K562 (cell line): Measurements from ENCODE around the gene GLYAT. TPM values are rescaled to one million over a fixed set of nuclear protein-coding genes. Genes with fewer than 3 reads are reported as not detected.

Experiments
- ATAC-seq: fragments of 200-7000 bp; cut with Tn5 transposase; 3 replicates; pipeline ENCODE4 v1.9.1; 2020; ENCODE audit warnings: moderate library complexity
- BruUV-seq: library from RNA; stranded (reverse); fragments of 400-500 nt; replicated peaks from 2 replicates; lab custom pipeline; 2021; lab: Mats Ljungman, UMichigan
- CTCF ChIA-PET: fragments of 300-600 bp; formaldehyde crosslinking; extraction: SDS; loops from one replicate; lab custom pipeline; 2021; ENCODE audit warnings: low intra/inter-chr PET ratio; lab: Yijun Ruan, JAX
- POLR2A ChIA-PET: fragments of 300-600, 350-650 bp; sonication (Branson Sonifier 250); formaldehyde crosslinking; extraction: SDS; loops from one replicate; lab custom pipeline; 2021; ENCODE audit warnings: antibody characterized with exemption, inconsistent platforms; lab: Yijun Ruan, JAX
- DNase-seq, 4 experiments: peaks; one replicate each; pipeline versions ENCODE4 v3.0.0 to v3.0.0-alpha.2; 2011 to 2018; ENCODE audit warnings: low spot score in 3 of 4, mixed read lengths in 3 of 4; ENCODE audit errors: extremely low read depth in 1 of 4
- FAIRE-seq: peaks from 2 replicates; lab custom pipeline; 2011; peaks lifted over from hg19 to GRCh38; lab: Jason Lieb, UNC
- H2AFZ ChIP-seq: 2 replicates; pipeline ENCODE4 v1.6.0; 2011; ENCODE audit warnings: low read depth, low read length, control low read depth, inconsistent platforms
- H3K27ac ChIP-seq: fragments of 200-600 bp; 3 replicates; pipeline ENCODE4 v1.8.0; 2011; ENCODE audit warnings: low read depth, mild to moderate bottlenecking, control low read depth, inconsistent platforms, low read length, moderate library complexity, mixed read lengths; ENCODE audit errors: extremely low read depth
- H3K27me3 ChIP-seq, 2 experiments: fragments of 300-600 bp in 1 of 2; 2 replicates in 1 of 2; 3 replicates in 1 of 2; pipeline versions ENCODE4 v1.6.0 to v1.8.0; 2011; ENCODE audit warnings: inconsistent platforms in 2 of 2, low read length in 2 of 2, mild to moderate bottlenecking in 1 of 2, mixed read lengths in 1 of 2, moderate library complexity in 1 of 2; ENCODE audit not compliant: control insufficient read depth in 2 of 2, insufficient read depth in 2 of 2
- H3K36me3 ChIP-seq: fragments of 300-600 bp; 3 replicates; pipeline ENCODE4 v1.8.0; 2011; ENCODE audit warnings: mild to moderate bottlenecking, low read length, inconsistent platforms; ENCODE audit not compliant: control insufficient read depth, insufficient read depth
- H3K4me1 ChIP-seq, 2 experiments: fragments of 200-600 bp in 1 of 2; replicated peaks in 1 of 2; 2 replicates in 1 of 2; 3 replicates in 1 of 2; pipeline versions ENCODE4 v1.5.1 to v1.8.0; 2011; ENCODE audit warnings: inconsistent platforms in 2 of 2, low read length in 2 of 2, mild to moderate bottlenecking in 1 of 2, mixed read lengths in 1 of 2, moderate library complexity in 1 of 2; ENCODE audit not compliant: control insufficient read depth in 2 of 2, insufficient read depth in 2 of 2
- H3K4me2 ChIP-seq: 2 replicates; pipeline ENCODE4 v1.6.1; 2011; ENCODE audit warnings: low read length, control low read depth, inconsistent platforms, mixed read lengths; ENCODE audit not compliant: insufficient read depth
- H3K4me3 ChIP-seq: fragments of 200-600 bp; sonication (generic), shearing (Covaris generic); 2 replicates; pipeline ENCODE4 v1.5.1; 2016; ENCODE audit warnings: control low read depth, inconsistent platforms
- H3K79me2 ChIP-seq: fragments of 200-600 bp; 3 replicates; pipeline ENCODE4 v1.8.0; 2011; ENCODE audit warnings: low read length, inconsistent platforms; ENCODE audit not compliant: control insufficient read depth, insufficient read depth
- H3K9ac ChIP-seq, 2 experiments: 2 replicates each; pipeline versions ENCODE4 v1.6.0 to v1.6.1; 2011; ENCODE audit warnings: low read depth in 2 of 2, low read length in 2 of 2, control low read depth in 1 of 2, inconsistent platforms in 1 of 2, mild to moderate bottlenecking in 1 of 2, mixed read lengths in 1 of 2; ENCODE audit not compliant: insufficient read depth in 1 of 2
- H3K9me1 ChIP-seq: one replicate; pipeline ENCODE4 v1.6.0; 2011; ENCODE audit warnings: inconsistent platforms, mild to moderate bottlenecking, low read length, moderate library complexity; ENCODE audit not compliant: control insufficient read depth, insufficient read depth
- H3K9me3 ChIP-seq: replicated peaks from 2 replicates; pipeline ENCODE4 v1.5.1; 2011; ENCODE audit warnings: low read depth, low read length, inconsistent platforms; ENCODE audit not compliant: control insufficient read depth, insufficient read depth
- H4K20me1 ChIP-seq: replicated peaks from 2 replicates; pipeline ENCODE4 v1.6.1; 2011; ENCODE audit warnings: low read length, inconsistent platforms, mixed read lengths; ENCODE audit not compliant: control insufficient read depth, insufficient read depth
- CC2D1A ChIP-seq: fragments of 450-650 bp; IDR thresholded peaks from 2 replicates; pipeline ENCODE4 v1.6.1; 2017; ENCODE audit warnings: mild to moderate bottlenecking
- DACH1 ChIP-seq: fragments of 450-650 bp; IDR thresholded peaks from 2 replicates; pipeline ENCODE4 v1.6.1; 2018; ENCODE audit not compliant: partially characterized antibody
- EP300 ChIP-seq: IDR thresholded peaks from 2 replicates; pipeline ENCODE4 v1.6.1; 2012; ENCODE audit warnings: low read length, improper control_type of control experiment
- GATA2 ChIP-seq: sonication (generic); formaldehyde crosslinking; IDR thresholded peaks from 2 replicates; pipeline ENCODE4 v1.4.0; 2020; ENCODE audit warnings: mild to moderate bottlenecking, missing genetic modification reagents
- GATAD2B ChIP-seq: fragments of 450-650 bp; IDR thresholded peaks from 2 replicates; pipeline ENCODE4 v1.6.1; 2017; ENCODE audit warnings: mild to moderate bottlenecking, borderline replicate concordance
- MTA1 ChIP-seq: fragments of 450-650 bp; IDR thresholded peaks from 2 replicates; pipeline ENCODE4 v1.6.1; 2017; ENCODE audit warnings: borderline replicate concordance
- NR4A1 ChIP-seq, 2 experiments: fragments of 250-450 bp in 1 of 2; fragments of 450-650 bp in 1 of 2; sonication (Bioruptor Pico) in 1 of 2; IDR thresholded peaks; 2 replicates each; pipeline versions ENCODE4 v1.4.0 to v1.6.1; 2016 to 2020; ENCODE audit warnings: mild to moderate bottlenecking in 2 of 2, missing compliant biosample characterization in 1 of 2, missing genetic modification characterization in 1 of 2, moderate library complexity in 1 of 2
- POLR3G ChIP-seq: IDR thresholded peaks from 2 replicates; pipeline ENCODE4 v1.6.1; 2011; ENCODE audit not compliant: insufficient read length, insufficient replicate concordance; ENCODE audit errors: extremely low read depth
- TRIM24 ChIP-seq, 2 experiments: fragments of 450-650 bp; IDR thresholded peaks; 2 replicates each; pipeline ENCODE4 v1.6.1; 2016
- ZBTB2 ChIP-seq: fragments of 450-650 bp; IDR thresholded peaks from 2 replicates; pipeline ENCODE4 v1.6.1; 2016; ENCODE audit warnings: antibody characterized with exemption
- ZNF551 ChIP-seq: fragments of 250-450 bp; sonication (Bioruptor Pico); IDR thresholded peaks from 2 replicates; pipeline ENCODE4 v1.5.0; 2021; ENCODE audit warnings: mild to moderate bottlenecking, moderate library complexity
- WGBS: fragments of 100-300 bp; shearing (Covaris generic); methylation state at CpG from one replicate; pipeline ENCODE4 v1.1.6; 2016; ENCODE audit warnings: low coverage, mixed read lengths; ENCODE audit not compliant: insufficient coverage; ENCODE audit errors: missing lambda C conversion rate; 5-methylcytosine and 5-hydroxymethylcytosine counted together
- in situ Hi-C: fragments of 300-500 bp; cut with MboI; formaldehyde crosslinking; loops from 4 replicates; pipeline ENCODE4 v1.15.0; 2018; ENCODE audit warnings: inconsistent platforms, mixed read lengths
- intact Hi-C: fragments of 100-400 bp; cut with micrococcal nuclease; formaldehyde crosslinking; loops from 2 replicates; pipeline ENCODE4 v1.14.2; 2022
- polyA plus RNA-seq, 8 experiments: library from polyadenylated mRNA; depleted of rRNA in 4 of 8; stranded (reverse) in 5 of 8; unstranded in 3 of 8; fragments of >200 nt; fragmentation: Nextera tagmentation in 2 of 8; fragmentation: Illumina TruSeq in 1 of 8; extraction: Ambion mirVana in 2 of 8; extraction: Trizol in 1 of 8; gene quantifications; 2 replicates each; pipeline versions ENCODE4 v1.2.1 to v1.2.3, GENCODE V29; 2011 to 2014; ENCODE audit warnings: inconsistent platforms in 1 of 8, missing spikeins in 1 of 8
- total RNA-seq, 7 experiments: library from RNA; depleted of rRNA in 6 of 7; stranded (reverse); fragments of >200 nt in 6 of 7; fragmentation: Illumina TruSeq in 2 of 7; extraction: Trizol in 2 of 7; gene quantifications; 2 replicates each; pipeline versions ENCODE4 v1.2.1 to v1.2.3, GENCODE V29; 2011 to 2021; ENCODE audit warnings: low replicate concordance in 1 of 7

The GLYAT gene
- total and polyA plus RNA-seq, 9 of the 15 experiments (the other 6 are each of a cell fraction or from before 2014, with no cell fraction given) = not detected

- WGBS = 18% methylated on average over 1 of the region's 1 CpG
- no TSS peak for BruUV-seq
Observed at GRCh38 chr11:58676563-58677135, 55.1 kb downstream of the GLYAT start.

More at GRCh38 chr11:58676563-58677135, 55.1 kb downstream of the GLYAT start:
- TF ChIP-seq EP300 (no peak), NR4A1 (CRISPR knock-in tag; IDR thresholded peaks at IDR 0.05) (no peak), NR4A1 (tag; IDR thresholded peaks at IDR 0.05) (no peak), CC2D1A (no peak), ZBTB2 (peak; percentile 83), GATA2 (CRISPR knock-in tag) (peak; percentile 64), GATAD2B (peak; percentile 93), DACH1 (peak; percentile 99), TRIM24 (IDR thresholded peaks at IDR 0.05) (0 out of 4 replicates have a peak, but pooled peaks of 1 of the 2 experiments have one; percentile 21), POLR3G (no peak), ZNF551 (CRISPR knock-in tag) (no peak), MTA1 (peak; percentile 71; the same call in 1 of the 2 replicates)
- no peak for FAIRE-seq
- Histone ChIP-seq H3K4me1 (no peaks in the 10 kb centered on the region; a peak in 1 of 5 replicates), H4K20me1 (no peaks in the 10 kb centered on the region), H3K27ac (no peak overlapping the region), H3K4me3 (no peak overlapping the region), H3K9ac (no peak overlapping the region), H3K36me3 (no peaks in the 10 kb centered on the region), H3K9me1 (no peaks in the 10 kb centered on the region), H2AFZ (no peak overlapping the region), H3K79me2 (no peaks in the 10 kb centered on the region), H3K27me3 (peaks cover 0 to 11% of the 10 kb centered on the region in 2 experiments; a peak in 1 of 5 replicates), H3K9me3 (no peaks in the 10 kb centered on the region), H3K4me2 (no peak overlapping the region)
- in situ Hi-C loops (loop anchor here (10.0 kb wide), 1 partner anchor 108 kb away; no protein-coding TSS in a partner anchor), intact Hi-C loops (no loop called here)
- DNase-seq = no peak
- CTCF ChIA-PET = no interaction called here
- POLR2A ChIA-PET = no interaction called here
- ATAC-seq = no peak
